HG03108 (cell line): ENCODE measurements around the gene PPM1N.

Experiments
- ATAC-seq: cut with Tn5 transposase; IDR thresholded peaks from one replicate; pipeline ENCODE4 v1.9.1; 2021; ENCODE audit warnings: moderate library complexity; ENCODE audit not compliant: unreplicated experiment

PPM1N gene

GRCh38 chr19:45526143-45526542, 27.9 kb downstream of the PPM1N start:
- no peak for ATAC-seq

GRCh38 chr19:45526971-45527370, 28.7 kb downstream of the PPM1N start:
- ATAC-seq: no peak

GRCh38 chr19:45527731-45528130, 29.5 kb downstream of the PPM1N start:
- no peak for ATAC-seq

- ATAC-seq: no peak
These were observed 30.0 kb downstream of the PPM1N start for GRCh38 chr19:45528149-45528743.

GRCh38 chr19:45528744-45529419, 30.6 kb downstream of the PPM1N start:
- ATAC-seq: no peak

GRCh38 chr19:45529420-45529785, 31.2 kb downstream of the PPM1N start:
- ATAC-seq: no peak

- ATAC-seq: no peak
These were observed 33.1 kb downstream of the PPM1N start for GRCh38 chr19:45531349-45531748.

- ATAC-seq: no peak
These were observed 41.2 kb downstream of the PPM1N start for GRCh38 chr19:45539459-45539858.

- ATAC-seq: no peak
These were observed 44.0 kb downstream of the PPM1N start for GRCh38 chr19:45542234-45542668.

GRCh38 chr19:45547211-45547770, 49.0 kb downstream of the PPM1N start:
- ATAC-seq: no peak

GRCh38 chr19:45547965-45548609, 49.8 kb downstream of the PPM1N start:
- ATAC-seq: no peak
